NCI-H1436 (cell line): ENCODE results near the gene GMPPA.

ENCODE experiments used
- DNase-seq: peaks from one replicate; lab custom pipeline; 2025; lab: John Stamatoyannopoulos, UW

Gene GMPPA

GRCh38 chr2:219522111-219523030, 23.7 kb downstream of the GMPPA start:
- peak; percentile 22 for DNase-seq

GRCh38 chr2:219523031-219523671, 24.5 kb downstream of the GMPPA start:
- no peak for DNase-seq

GRCh38 chr2:219524817-219525216, 26.1 kb downstream of the GMPPA start:
- no peak for DNase-seq

- no peak for DNase-seq
Measured at GRCh38 chr2:219525533-219526232, 27.0 kb downstream of the GMPPA start.

GRCh38 chr2:219526320-219527075, 27.8 kb downstream of the GMPPA start:
- DNase-seq = no peak

- DNase-seq = no peak
Measured at GRCh38 chr2:219527076-219527394, 28.3 kb downstream of the GMPPA start.

- DNase-seq = no peak
Measured at GRCh38 chr2:219527472-219527871, 28.8 kb downstream of the GMPPA start.

- peak; percentile 88 for DNase-seq
Measured at GRCh38 chr2:219530048-219530963, 31.6 kb downstream of the GMPPA start.

- DNase-seq = no peak
Measured at GRCh38 chr2:219531639-219532377, 33.1 kb downstream of the GMPPA start.

GRCh38 chr2:219532378-219532649, 33.6 kb downstream of the GMPPA start:
- DNase-seq = no peak

- DNase-seq = no peak
Measured at GRCh38 chr2:219533930-219534661, 35.4 kb downstream of the GMPPA start.

GRCh38 chr2:219536425-219536824, 37.7 kb downstream of the GMPPA start:
- no peak for DNase-seq

GRCh38 chr2:219536967-219537366, 38.3 kb downstream of the GMPPA start:
- no peak for DNase-seq

- DNase-seq = no peak
Measured at GRCh38 chr2:219537657-219538488, 39.2 kb downstream of the GMPPA start.

- no peak for DNase-seq
Measured at GRCh38 chr2:219538504-219538951, 39.8 kb downstream of the GMPPA start.

GRCh38 chr2:219538956-219539788, 40.5 kb downstream of the GMPPA start:
- no peak for DNase-seq

- DNase-seq = no peak
Measured at GRCh38 chr2:219539926-219540678, 41.4 kb downstream of the GMPPA start.
